Ascending aorta (tissue), 2 donors: ENCODE measurements around the gene HMCN2. TPM values are rescaled to one million over a fixed set of nuclear protein-coding genes. Genes with fewer than 3 reads are reported as not detected.

Experiments
- DNase-seq, 2 donors: peaks; one replicate each; pipeline ENCODE4 v3.0.0-alpha.2; 2019; ENCODE audit warnings: low spot score in 2 of 2
- H3K27ac ChIP-seq, 2 donors: fragments of 200-600 bp; sonication (generic); one replicate each; pipeline ENCODE4 v1.5.1; 2016 to 2017; ENCODE audit warnings: mild to moderate bottlenecking in 1 of 2
- H3K27me3 ChIP-seq: fragments of 200-600 bp; sonication (generic); one replicate; pipeline ENCODE4 v1.5.1; 2017
- H3K36me3 ChIP-seq, 2 donors: fragments of 200-600 bp; sonication (generic); one replicate each; pipeline ENCODE4 v1.5.1; 2016
- H3K4me1 ChIP-seq, 2 donors: fragments of 200-600 bp; sonication (generic); one replicate each; pipeline ENCODE4 v1.5.1; 2016 to 2017; ENCODE audit warnings: mild to moderate bottlenecking in 1 of 2
- H3K4me3 ChIP-seq, 2 donors: fragments of 200-600 bp; sonication (generic); one replicate each; pipeline ENCODE4 v1.5.1; 2016 to 2017; ENCODE audit warnings: mild to moderate bottlenecking in 1 of 2
- H3K9me3 ChIP-seq, 2 donors: fragments of 200-600 bp; sonication (generic); one replicate each; pipeline ENCODE4 v1.5.1; 2016
- CTCF ChIP-seq, 3 experiments: fragments of 200-600 bp in 2 of 3; fragments of 450-650 bp in 1 of 3; sonication (generic) in 2 of 3; IDR thresholded peaks; one replicate each; pipeline ENCODE4 v1.5.1; 2016 to 2019; ENCODE audit warnings: antibody characterized with exemption in 3 of 3, mild to moderate bottlenecking in 1 of 3, moderate library complexity in 1 of 3
- intact Hi-C: fragments of 100-400 bp; cut with DNase I; formaldehyde crosslinking; loops from one replicate; pipeline ENCODE4 v1.15.1; 2023
- total RNA-seq: library from RNA; depleted of rRNA; stranded (reverse); fragments of >200 nt; gene quantifications from one replicate; pipeline ENCODE4 v1.1.0, GENCODE V29; 2016

The HMCN2 gene
- total RNA-seq, 1 donor from 2014 or later = 7.5 TPM

GRCh38 chr9:130365323-130365721, 99.8 kb downstream of the HMCN2 start:
- TF ChIP-seq CTCF (IDR thresholded peaks at IDR 0.05) = no peak
- intact Hi-C loops = no loop called here
- no peaks in the 10 kb centered on the region for H3K9me3 ChIP-seq

GRCh38 chr9:130366072-130366471, 100.5 kb downstream of the HMCN2 start:
- intact Hi-C loops = no loop called here
- H3K9me3 ChIP-seq = no peaks in the 10 kb centered on the region
- H3K27ac ChIP-seq = no peak overlapping the region
- TF ChIP-seq CTCF (IDR thresholded peaks at IDR 0.05) = no peak
- H3K36me3 ChIP-seq = no peaks in the 10 kb centered on the region
- no peak overlapping the region for H3K4me3 ChIP-seq
- no peak for DNase-seq
- no peaks in the 10 kb centered on the region for H3K4me1 ChIP-seq
- H3K27me3 ChIP-seq = no peaks in the 10 kb centered on the region

More at GRCh38 chr9:130365323-130365721, 99.8 kb downstream of the HMCN2 start:
- H3K4me3 ChIP-seq = no peak overlapping the region
- no peaks in the 10 kb centered on the region for H3K27me3 ChIP-seq
- H3K4me1 ChIP-seq = no peaks in the 10 kb centered on the region
- no peak overlapping the region for H3K27ac ChIP-seq
- H3K36me3 ChIP-seq = no peaks in the 10 kb centered on the region
- DNase-seq = no peak

- Histone ChIP-seq H3K36me3 (no peaks in the 10 kb centered on the region), H3K27ac (no peak overlapping the region), H3K9me3 (no peaks in the 10 kb centered on the region), H3K27me3 (no peaks in the 10 kb centered on the region), H3K4me1 (no peaks in the 10 kb centered on the region), H3K4me3 (no peak overlapping the region)
- no peak for DNase-seq
- no peak for TF ChIP-seq CTCF (IDR thresholded peaks at IDR 0.05)
- intact Hi-C loops = no loop called here
Measured at GRCh38 chr9:130366888-130367550, 101.5 kb downstream of the HMCN2 start.

- no peaks in the 10 kb centered on the region for H3K4me1 ChIP-seq
- H3K27me3 ChIP-seq = no peaks in the 10 kb centered on the region
- H3K9me3 ChIP-seq = no peaks in the 10 kb centered on the region
- no peak for DNase-seq
- no peak overlapping the region for H3K27ac ChIP-seq
- TF ChIP-seq CTCF (IDR thresholded peaks at IDR 0.05) = no peak
- no peak overlapping the region for H3K4me3 ChIP-seq
- intact Hi-C loops = no loop called here
- H3K36me3 ChIP-seq = no peaks in the 10 kb centered on the region
Measured at GRCh38 chr9:130368631-130369103, 103.1 kb downstream of the HMCN2 start.

- no peaks in the 10 kb centered on the region for H3K9me3 ChIP-seq
- no peak for TF ChIP-seq CTCF (IDR thresholded peaks at IDR 0.05)
- no peaks in the 10 kb centered on the region for H3K36me3 ChIP-seq
- no peaks in the 10 kb centered on the region for H3K4me1 ChIP-seq
- no peak for DNase-seq
- intact Hi-C loops = no loop called here
- no peak overlapping the region for H3K27ac ChIP-seq
- H3K27me3 ChIP-seq = no peaks in the 10 kb centered on the region
- H3K4me3 ChIP-seq = no peak overlapping the region
Measured at GRCh38 chr9:130370226-130370625, 104.7 kb downstream of the HMCN2 start.
